H1 (cell line): ENCODE data around the gene PNPLA3. TPM values are rescaled to one million over a fixed set of nuclear protein-coding genes. Genes with fewer than 3 reads are reported as not detected.

Source experiments
- CTCF ChIA-PET: fragments of 300-600 bp; sonication (Branson Sonifier 250); formaldehyde crosslinking; loops from one replicate; lab custom pipeline; 2021; ENCODE audit not compliant: partially characterized antibody; lab: Charles Lee
- POLR2A ChIA-PET: fragments of 300-600 bp; sonication (Branson Sonifier 250); formaldehyde crosslinking; loops from one replicate; lab custom pipeline; 2021; ENCODE audit warnings: inconsistent platforms; ENCODE audit not compliant: partially characterized antibody; lab: Charles Lee
- DNase-seq, 2 experiments: peaks; one replicate each; pipeline versions ENCODE4 v3.0.0 to v3.0.0-alpha.2; 2010 to 2022; ENCODE audit warnings: low spot score in 2 of 2, low read depth in 1 of 2, mixed read lengths in 1 of 2
- FAIRE-seq: peaks from 2 replicates; lab custom pipeline; 2011; peaks lifted over from hg19 to GRCh38; lab: Jason Lieb, UNC
- H2AFZ ChIP-seq: 2 replicates; pipeline ENCODE4 v1.8.1; 2012; ENCODE audit warnings: low read length, inconsistent platforms
- H2AK5ac ChIP-seq: 2 replicates; pipeline ENCODE4 v1.6.1; 2013; ENCODE audit warnings: low read depth, low read length
- H2BK120ac ChIP-seq: replicated peaks from 2 replicates; pipeline ENCODE3; 2013; ENCODE audit warnings: low read depth, low read length, inconsistent platforms
- H2BK12ac ChIP-seq: 2 replicates; pipeline ENCODE4 v1.6.1; 2013; ENCODE audit warnings: low read depth, low read length
- H2BK15ac ChIP-seq: 2 replicates; pipeline ENCODE4 v1.6.1; 2013; ENCODE audit warnings: low read length
- H2BK20ac ChIP-seq: 2 replicates; pipeline ENCODE4 v1.6.1; 2013; ENCODE audit warnings: low read length
- H2BK5ac ChIP-seq: 2 replicates; pipeline ENCODE4 v1.6.1; 2013; ENCODE audit warnings: low read depth, low read length
- H3K14ac ChIP-seq: 2 replicates; pipeline ENCODE4 v1.6.1; 2013; ENCODE audit warnings: inconsistent platforms; ENCODE audit not compliant: insufficient read length
- H3K18ac ChIP-seq: 2 replicates; pipeline ENCODE4 v1.6.1; 2013; ENCODE audit warnings: low read length; ENCODE audit errors: extremely low read depth
- H3K23ac ChIP-seq: 2 replicates; pipeline ENCODE4 v1.6.1; 2013; ENCODE audit warnings: inconsistent platforms; ENCODE audit not compliant: insufficient read length
- H3K23me2 ChIP-seq: 2 replicates; pipeline ENCODE4 v1.6.1; 2013; ENCODE audit warnings: low read depth, low read length
- H3K27ac ChIP-seq: 2 replicates; pipeline ENCODE4 v1.6.1; 2011; ENCODE audit warnings: low read depth, low read length, inconsistent platforms
- H3K27me3 ChIP-seq, 4 experiments: replicated peaks in 1 of 4; 1 replicate in 1 of 4; 2 replicates in 3 of 4; pipeline versions ENCODE4 v1.6.1 to v1.8.1; 2011 to 2013; ENCODE audit warnings: low read length in 3 of 4, mild to moderate bottlenecking in 3 of 4, inconsistent platforms in 2 of 4, mixed read lengths in 2 of 4, moderate library complexity in 1 of 4; ENCODE audit not compliant: control insufficient read depth in 3 of 4, insufficient read depth in 3 of 4; ENCODE audit errors: extremely low read depth in 1 of 4
- H3K36me3 ChIP-seq, 4 experiments: 2 replicates each; pipeline versions ENCODE4 v1.6.1 to v1.8.1; 2011 to 2013; ENCODE audit warnings: mild to moderate bottlenecking in 4 of 4, low read length in 3 of 4, moderate library complexity in 2 of 4, control low read depth in 1 of 4, inconsistent platforms in 1 of 4; ENCODE audit not compliant: insufficient read depth in 4 of 4, control insufficient read depth in 2 of 4
- H3K4ac ChIP-seq: replicated peaks from 2 replicates; pipeline ENCODE3; 2013; ENCODE audit warnings: low read length, low read depth, mixed read lengths, inconsistent platforms; ENCODE audit not compliant: insufficient read length
- H3K4me1 ChIP-seq, 4 experiments: replicated peaks in 1 of 4; 1 replicate in 1 of 4; 2 replicates in 3 of 4; pipeline versions ENCODE4 v1.6.1 to v1.8.1; 2011 to 2013; ENCODE audit warnings: low read length in 3 of 4, inconsistent platforms in 2 of 4, mixed read lengths in 1 of 4; ENCODE audit not compliant: insufficient read depth in 4 of 4, control insufficient read depth in 3 of 4
- H3K4me2 ChIP-seq, 2 experiments: 2 replicates each; pipeline versions ENCODE4 v1.6.1 to v1.8.1; 2011 to 2013; ENCODE audit warnings: low read depth in 2 of 2, low read length in 2 of 2, control low read depth in 1 of 2, inconsistent platforms in 1 of 2, mild to moderate bottlenecking in 1 of 2; ENCODE audit not compliant: insufficient read depth in 1 of 2
- H3K4me3 ChIP-seq, 4 experiments: fragments of 200-600, 300-600 bp in 1 of 4; sonication (generic), shearing (Covaris generic), sonication (Bioruptor Twin) in 1 of 4; 2 replicates each; pipeline versions ENCODE4 v1.5.1 to v1.8.1; 2011 to 2016; ENCODE audit warnings: low read length in 4 of 4, low read depth in 3 of 4, control low read depth in 2 of 4, inconsistent platforms in 2 of 4, mild to moderate bottlenecking in 2 of 4, mixed read lengths in 1 of 4, moderate library complexity in 1 of 4; ENCODE audit not compliant: insufficient read depth in 2 of 4; ENCODE audit errors: extremely low read depth in 1 of 4
- H3K56ac ChIP-seq: replicated peaks from 2 replicates; pipeline ENCODE3; 2013; ENCODE audit warnings: low read depth, mild to moderate bottlenecking, mixed read lengths, low read length, inconsistent platforms; ENCODE audit not compliant: insufficient read length
- H3K79me1 ChIP-seq: 2 replicates; pipeline ENCODE4 v1.6.1; 2013; ENCODE audit warnings: low read depth, low read length, control low read depth
- H3K79me2 ChIP-seq, 2 experiments: 2 replicates each; pipeline versions ENCODE4 v1.6.1 to v1.8.1; 2012 to 2013; ENCODE audit warnings: low read length in 2 of 2, mild to moderate bottlenecking in 2 of 2, inconsistent platforms in 1 of 2; ENCODE audit not compliant: insufficient read depth in 2 of 2, control insufficient read depth in 1 of 2
- H3K9ac ChIP-seq, 4 experiments: replicated peaks in 1 of 4; 1 replicate in 1 of 4; 2 replicates in 3 of 4; pipeline versions ENCODE4 v1.6.1 to v1.8.1; 2011 to 2013; ENCODE audit warnings: low read depth in 3 of 4, low read length in 3 of 4, control low read depth in 2 of 4, mild to moderate bottlenecking in 2 of 4, moderate library complexity in 2 of 4, inconsistent platforms in 1 of 4; ENCODE audit errors: extremely low read depth in 1 of 4
- H3K9me3 ChIP-seq, 2 experiments: 2 replicates each; pipeline versions ENCODE4 v1.6.1 to v1.8.1; 2012 to 2013; ENCODE audit warnings: mild to moderate bottlenecking in 2 of 2, moderate library complexity in 2 of 2, control low read depth in 1 of 2, inconsistent platforms in 1 of 2, low read depth in 1 of 2, low read length in 1 of 2, mixed read lengths in 1 of 2; ENCODE audit not compliant: insufficient read depth in 2 of 2
- H4K20me1 ChIP-seq, 2 experiments: replicated peaks in 1 of 2; 2 replicates each; pipeline versions ENCODE3 to v1.8.1; 2011 to 2013; ENCODE audit warnings: inconsistent platforms in 2 of 2, low read length in 2 of 2, mild to moderate bottlenecking in 1 of 2; ENCODE audit not compliant: insufficient read depth in 2 of 2, control insufficient read depth in 1 of 2
- H4K5ac ChIP-seq: 2 replicates; pipeline ENCODE4 v1.6.1; 2013; ENCODE audit warnings: low read length, low read depth, mixed read lengths, inconsistent platforms; ENCODE audit not compliant: insufficient read length
- H4K8ac ChIP-seq: 2 replicates; pipeline ENCODE4 v1.8.0; 2013; ENCODE audit warnings: mild to moderate bottlenecking, moderate library complexity, low read length, inconsistent platforms; ENCODE audit not compliant: insufficient read depth; ENCODE audit errors: extremely low read depth
- H4K91ac ChIP-seq: replicated peaks from 2 replicates; pipeline ENCODE3; 2013; ENCODE audit warnings: low read length, mixed read lengths, inconsistent platforms; ENCODE audit not compliant: insufficient read length
- BCL11A ChIP-seq, 2 experiments: IDR thresholded peaks; one replicate each; pipeline ENCODE4 v1.6.1; 2011; ENCODE audit warnings: low read depth in 2 of 2, low read length in 2 of 2, mild to moderate bottlenecking in 2 of 2
- NANOG ChIP-seq: IDR thresholded peaks from 2 replicates; pipeline ENCODE4 v1.6.1; 2011; ENCODE audit warnings: low read length, low read depth, mild to moderate bottlenecking, inconsistent platforms; ENCODE audit not compliant: insufficient read depth, poor library complexity, severe bottlenecking
- SRF ChIP-seq: IDR thresholded peaks from 2 replicates; pipeline ENCODE4 v1.6.1; 2011; ENCODE audit warnings: mild to moderate bottlenecking, low read depth, low read length, moderate library complexity
- WGBS, 2 experiments: shearing (Covaris generic) in 1 of 2; methylation state at CpG; one replicate each; pipeline versions ENCODE4 v1.1.6 to v1.1.7; 2013 to 2015; ENCODE audit warnings: low lambda C conversion rate in 2 of 2, mixed read lengths in 2 of 2, inconsistent platforms in 1 of 2, low coverage in 1 of 2, missing lambda C conversion rate in 1 of 2; ENCODE audit not compliant: insufficient replicate concordance in 2 of 2, insufficient coverage in 1 of 2, insufficient read length in 1 of 2; ENCODE audit errors: extremely low coverage in 1 of 2, missing lambda C conversion rate in 1 of 2; 5-methylcytosine and 5-hydroxymethylcytosine counted together
- polyA plus RNA-seq, 7 experiments: library from polyadenylated mRNA; depleted of rRNA in 3 of 7; stranded (reverse) in 5 of 7; unstranded in 2 of 7; fragments of >200 nt in 5 of 7; fragments of 200-250 nt in 2 of 7; gene quantifications; 1 replicate in 5 of 7; 2 replicates in 1 of 7; 4 replicates in 1 of 7; pipeline versions ENCODE4 v1.2.1 to v1.2.3, GENCODE V29; 2011 to 2013; ENCODE audit warnings: missing spikeins in 2 of 7, mixed read lengths in 2 of 7
- total RNA-seq: library from RNA; stranded (reverse); fragmentation: NEBNext Ultra II Directional; extraction: Animal tissue kit (Norgen Biotek cat#: 25700); gene quantifications from 2 replicates; pipeline ENCODE4 v1.2.1, GENCODE V29; 2021

PNPLA3 gene
- total and polyA plus RNA-seq, 2 of the 8 experiments (the other 6 are each of a cell fraction or from before 2014, with no cell fraction given) = 17.5 to 23.4 TPM

DNA sequence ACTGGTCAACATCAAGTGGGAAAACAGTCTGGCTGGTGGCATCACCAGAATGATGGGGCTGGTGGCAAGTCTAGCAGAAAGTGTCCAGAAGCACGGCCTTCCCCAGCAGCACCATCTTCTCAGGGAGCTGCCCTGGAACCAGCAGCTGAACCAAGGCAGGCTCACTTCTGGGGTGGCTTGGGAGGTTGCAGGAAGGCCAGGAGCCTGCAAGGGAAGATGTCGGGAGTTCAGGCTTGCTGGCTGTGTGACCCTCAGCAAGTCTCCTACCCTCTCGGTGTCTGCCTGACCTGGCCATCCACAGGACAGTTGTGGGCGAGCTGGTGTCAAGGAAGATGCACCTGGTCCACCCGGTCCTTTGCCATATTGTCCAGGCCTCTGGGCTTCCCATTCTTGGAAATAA, 29.5 kb upstream of the PNPLA3 start:
- Histone ChIP-seq H3K9me3 (no peaks in the 10 kb centered on the region), H2BK5ac (no peak overlapping the region), H2BK15ac (no peak overlapping the region), H2BK12ac (no peak overlapping the region), H4K91ac (no peak overlapping the region), H4K5ac (no peak overlapping the region), H3K79me1 (no peaks in the 10 kb centered on the region; the same call in 1 of the 2 replicates), H2AK5ac (0 out of 2 replicates have a peak overlapping the region, but pooled peaks have one; percentile 75), H3K4me3 (no peak overlapping the region), H3K9ac (no peak overlapping the region), H3K23ac (no peak overlapping the region), H3K4ac (no peak overlapping the region), H2BK120ac (no peak overlapping the region), H3K27me3 (peaks cover 0 to 4% (median 1%) of the 10 kb centered on the region in 4 experiments; a peak in 3 of 7 replicates), H3K36me3 (no peaks in the 10 kb centered on the region), H2AFZ (no peak overlapping the region), H3K23me2 (peaks cover 11% of the 10 kb centered on the region; the same call in 1 of the 2 replicates), H4K20me1 (peaks cover 3 to 7% of the 10 kb centered on the region in 2 experiments), H3K14ac (no peak overlapping the region), H3K18ac (no peak overlapping the region), H3K4me1 (peaks cover 0 to 12% (median 5%) of the 10 kb centered on the region in 4 experiments; a peak in 5 of 7 replicates), H4K8ac (no peak overlapping the region), H3K27ac (no peak overlapping the region), H3K4me2 (no peak overlapping the region), H2BK20ac (no peak overlapping the region), H3K56ac (no peak overlapping the region), H3K79me2 (no peaks in the 10 kb centered on the region)
- whole genome bisulfite sequencing, 2 experiments = 84% methylated on average over 5 of the region's 5 CpGs; no CpG with 5 or more reads in 1 of the 2 experiments
- CTCF ChIA-PET = interaction anchor here (1.3 to 21.4 kb wide), 4 partner anchors 9 to 791 kb away, joined by 3 to 226 read pairs (median 4); no protein-coding TSS in a partner anchor
- no peak for FAIRE-seq
- POLR2A ChIA-PET = interaction anchor here (1.1 to 2.4 kb wide), 2 partner anchors 20 to 29 kb away, joined by 4 to 7 read pairs; partner anchors contain the start of gene PNPLA3
- DNase-seq = no peak
- TF ChIP-seq BCL11A (IDR thresholded peaks at IDR 0.05; ENCODE audit: low read depth in 2 of 2, low read length in 2 of 2) = no peak
- no peak for TF ChIP-seq SRF
- TF ChIP-seq NANOG = no peak
